GM21390 (cell line): ENCODE measurements around the gene HNF1A.
"Not testable (repeated sequence)": the region's sequence is repeated elsewhere in the genome, so short reads cannot be mapped to it uniquely, and the experiment has no call there.

Experiments
- ATAC-seq: cut with Tn5 transposase; IDR thresholded peaks from one replicate; pipeline ENCODE4 v1.9.1; 2021; ENCODE audit not compliant: unreplicated experiment

HNF1A gene

DNA sequence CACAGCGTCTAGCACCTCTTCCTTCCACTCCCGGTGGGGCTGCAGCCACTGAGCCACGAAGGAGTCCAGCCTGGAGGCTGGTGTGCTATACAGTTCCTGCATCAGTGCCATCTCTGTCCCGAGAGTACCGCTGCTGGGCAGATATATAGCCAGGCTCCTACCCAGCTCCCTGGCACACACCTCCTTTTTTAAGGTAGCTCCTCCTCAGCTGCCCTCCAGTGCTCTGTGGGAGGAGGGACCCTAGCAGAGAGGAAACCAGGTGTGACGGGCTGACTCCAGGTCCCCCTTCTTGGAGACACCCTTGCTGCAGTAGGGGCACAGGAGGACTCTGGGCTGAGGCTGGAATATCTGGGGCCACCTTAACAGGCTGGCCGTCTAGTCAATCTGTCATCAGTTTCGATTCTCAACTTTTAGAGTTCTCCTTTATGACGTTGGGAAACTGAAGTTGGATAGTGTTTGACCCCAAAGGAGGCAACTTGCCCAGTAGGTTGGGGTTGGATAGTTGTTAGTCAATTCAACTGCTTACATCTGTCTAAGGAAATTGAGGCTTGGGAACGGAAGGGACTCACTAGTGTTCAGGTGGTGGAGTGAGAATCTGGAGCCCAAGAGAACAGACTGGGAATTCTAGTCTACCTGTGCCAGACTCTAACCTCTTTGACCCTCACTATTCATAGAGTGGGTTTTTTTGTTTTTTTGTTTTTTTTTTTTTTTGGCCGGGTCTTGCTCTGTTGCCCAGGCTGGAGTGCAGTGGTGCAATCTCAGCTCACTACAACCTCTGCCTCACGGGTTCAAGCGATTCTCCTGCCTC, 60.7 kb downstream of the HNF1A start, which contains the start of gene OASL:
OASL (minus strand) TSS at position 386 of the 808 bp plus-strand sequence; CDS start at position 111, 275 bp downstream.
- peak; percentile 70 for ATAC-seq

DNA sequence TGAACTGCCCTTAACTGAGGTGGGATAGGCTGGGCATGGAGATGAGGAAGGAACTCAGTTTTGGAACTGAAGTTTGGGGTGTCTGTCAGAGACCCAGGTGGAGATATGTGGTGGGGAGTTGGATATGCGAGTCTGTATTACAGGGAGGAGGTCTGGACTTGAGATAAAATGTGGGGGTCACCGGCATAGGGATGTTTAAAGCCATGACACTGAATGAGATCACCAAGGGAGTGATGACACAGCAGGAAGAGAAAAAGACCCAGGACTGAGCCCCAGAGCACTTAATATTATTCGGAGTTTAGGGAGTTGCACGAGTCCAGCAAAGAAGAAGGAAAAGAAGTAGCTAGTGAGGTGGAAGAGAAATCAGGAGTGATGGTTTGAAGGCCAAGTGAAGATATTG, 64.7 kb downstream of the HNF1A start:
- ATAC-seq: no peak

DNA sequence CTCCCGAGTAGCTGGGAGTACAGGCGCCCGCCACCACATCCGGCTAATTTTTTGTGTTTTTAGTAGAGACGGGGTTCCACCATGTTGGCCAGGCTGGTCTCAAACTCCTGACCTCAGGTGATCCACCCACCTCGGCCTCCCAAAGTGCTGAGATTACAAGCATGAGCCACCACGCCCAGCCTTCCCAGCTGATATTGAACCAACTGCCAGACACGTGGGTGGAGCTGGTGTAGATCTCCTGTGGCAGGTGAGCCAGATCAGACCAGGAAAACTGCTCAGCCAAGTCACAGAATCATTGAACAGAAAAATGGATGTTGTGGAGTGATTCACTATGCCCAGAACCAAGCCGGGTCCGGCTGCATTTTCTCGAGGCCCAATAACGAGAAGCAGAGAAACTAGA, 69.1 kb downstream of the HNF1A start:
- ATAC-seq: not testable (repeated sequence)

DNA sequence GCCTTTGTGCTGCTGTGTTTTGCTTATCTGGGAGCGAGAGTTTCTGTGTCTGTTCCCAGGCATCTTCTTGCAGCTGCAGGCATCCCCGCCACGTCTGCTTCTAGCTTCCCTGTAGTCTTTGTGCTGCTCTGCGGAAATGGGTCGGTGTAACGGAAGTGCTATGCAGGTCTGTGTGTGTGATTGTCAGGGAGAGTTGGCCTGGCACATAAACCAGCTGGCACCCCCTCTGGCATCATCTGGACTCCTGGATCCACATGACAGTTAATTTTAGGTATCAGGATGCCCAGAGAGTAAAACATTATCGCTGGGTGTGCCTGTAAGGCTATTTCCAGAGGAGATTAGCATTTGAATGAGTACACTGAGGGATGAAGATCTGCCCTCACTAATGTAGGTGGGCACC, 70.1 kb downstream of the HNF1A start:
- no peak for ATAC-seq

DNA sequence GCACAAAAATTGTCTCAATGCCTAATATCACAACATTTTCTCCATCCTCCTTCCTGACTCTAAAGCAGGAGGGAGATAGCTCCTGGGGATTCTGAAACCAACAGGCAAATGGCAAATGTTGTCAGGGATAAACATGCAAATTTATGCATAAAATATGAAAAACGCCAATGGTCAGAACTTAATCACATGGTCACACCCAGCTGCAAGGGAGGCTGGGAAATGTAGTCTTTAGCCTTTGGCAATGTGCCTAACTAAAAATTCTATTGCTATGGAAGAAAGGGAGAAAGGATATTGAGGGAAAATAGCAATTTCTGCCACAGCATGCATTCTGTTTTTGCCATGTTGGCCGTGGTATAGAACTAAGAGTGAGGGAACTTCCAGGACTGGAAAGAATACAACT, 72.4 kb downstream of the HNF1A start:
- no peak for ATAC-seq
